Vagina (tissue), 2 donors: ENCODE measurements around the gene WDR4. TPM values are rescaled to one million over a fixed set of nuclear protein-coding genes. Genes with fewer than 3 reads are reported as not detected.
"Not testable (repeated sequence)": the region's sequence is repeated elsewhere in the genome, so short reads cannot be mapped to it uniquely, and the experiment has no call there.

Experiments used
- DNase-seq, 2 donors: peaks; one replicate each; pipeline ENCODE4 v3.0.0-alpha.2; 2017; ENCODE audit errors: extremely low spot score in 2 of 2
- H3K27ac ChIP-seq: fragments of 200-600 bp; sonication (generic); one replicate; pipeline ENCODE4 v1.5.1; 2019
- H3K27me3 ChIP-seq: fragments of 200-600 bp; sonication (generic); one replicate; pipeline ENCODE4 v1.5.1; 2019
- H3K36me3 ChIP-seq, 2 donors: fragments of 200-600 bp; sonication (generic); one replicate each; pipeline ENCODE4 v1.5.1; 2017 to 2019
- H3K4me1 ChIP-seq: fragments of 200-600 bp; sonication (generic); one replicate; pipeline ENCODE4 v1.5.1; 2019
- H3K4me3 ChIP-seq, 2 donors: fragments of 200-600 bp; sonication (generic); 1 replicate in 1 of 2; 2 replicates in 1 of 2; pipeline ENCODE4 v1.5.1; 2016 to 2019
- H3K9me3 ChIP-seq: fragments of 200-600 bp; sonication (generic); one replicate; pipeline ENCODE4 v1.5.1; 2019
- CTCF ChIP-seq, 3 experiments: fragments of 450-650 bp in 2 of 3; fragments of 200-600 bp in 1 of 3; sonication (generic) in 1 of 3; IDR thresholded peaks; one replicate each; pipeline ENCODE4 v1.5.1; 2017 to 2019; ENCODE audit warnings: antibody characterized with exemption in 3 of 3, mild to moderate bottlenecking in 2 of 3, moderate library complexity in 2 of 3
- POLR2A ChIP-seq, 2 donors: fragments of 450-650 bp; IDR thresholded peaks; one replicate each; pipeline ENCODE4 v1.6.1; 2017; ENCODE audit warnings: antibody characterized with exemption in 2 of 2, mild to moderate bottlenecking in 2 of 2, moderate library complexity in 2 of 2
- POLR2AphosphoS5 ChIP-seq, 2 donors: sonication (generic); formaldehyde crosslinking; IDR thresholded peaks; one replicate each; pipeline ENCODE4 v1.9.0; 2017; ENCODE audit warnings: antibody characterized with exemption in 2 of 2, mild to moderate bottlenecking in 2 of 2, low read depth in 1 of 2; ENCODE audit not compliant: insufficient read depth in 1 of 2
- intact Hi-C: fragments of 100-400 bp; cut with DNase I; formaldehyde crosslinking; loops from one replicate; pipeline ENCODE4 v1.15.1; 2023
- total RNA-seq: library from RNA; depleted of rRNA; stranded (reverse); fragments of >200 nt; gene quantifications from one replicate; pipeline ENCODE4 v1.2.3, GENCODE V29; 2016

The WDR4 gene
- total RNA-seq, 1 donor from 2014 or later = 23.8 TPM

GRCh38 chr21:42815217-42815616 is 64.1 kb downstream of the WDR4 start:
- Histone ChIP-seq H3K4me3 (no peak overlapping the region), H3K4me1 (no peaks in the 10 kb centered on the region), H3K9me3 (no peaks in the 10 kb centered on the region), H3K27ac (no peak overlapping the region), H3K36me3 (no peaks in the 10 kb centered on the region), H3K27me3 (no peaks in the 10 kb centered on the region)
- intact Hi-C loops = loop anchor here (5.0 kb wide), 1 partner anchor 163 kb away; the partner anchor contains the start of gene PDE9A
- TF ChIP-seq CTCF (IDR thresholded peaks at IDR 0.05) = no peak
- no peak for TF ChIP-seq POLR2AphosphoS5 (IDR thresholded peaks at IDR 0.05; ENCODE audit: insufficient read depth in 1 of 2, low read depth in 1 of 2)
- no peak for TF ChIP-seq POLR2A (IDR thresholded peaks at IDR 0.05)
- DNase-seq = no peak

- peak in 1 of 2 donors; percentile 16 for DNase-seq
- intact Hi-C loops, H3K4me1 ChIP-seq, H3K27me3 ChIP-seq, H3K9me3 ChIP-seq, H3K36me3 ChIP-seq: not testable (repeated sequence)
- Histone ChIP-seq H3K27ac (peak overlapping the region; percentile 60), H3K4me3 (peak overlapping the region in 1 of 2 donors; percentile 13)
- peak in 1 of 2 donors; percentile 79 for TF ChIP-seq POLR2AphosphoS5 (IDR thresholded peaks at IDR 0.05; ENCODE audit: insufficient read depth in 1 of 2, low read depth in 1 of 2)
These were observed 66.7 kb downstream of the WDR4 start for GRCh38 chr21:42812528-42813241.

GRCh38 chr21:42811960-42812359 is 67.4 kb downstream of the WDR4 start:
- no peaks in the 10 kb centered on the region for H3K4me1 ChIP-seq
- H3K27me3 ChIP-seq = no peaks in the 10 kb centered on the region
- peak in 1 of 2 donors; percentile 56 for DNase-seq
- H3K27ac ChIP-seq = peak overlapping the region; percentile 43
- no peaks in the 10 kb centered on the region for H3K36me3 ChIP-seq
- no peak overlapping the region for H3K4me3 ChIP-seq
- no peaks in the 10 kb centered on the region for H3K9me3 ChIP-seq
- TF ChIP-seq POLR2A (IDR thresholded peaks at IDR 0.05) = no peak
- no peak for TF ChIP-seq CTCF (IDR thresholded peaks at IDR 0.05)
- TF ChIP-seq POLR2AphosphoS5 (IDR thresholded peaks at IDR 0.05; ENCODE audit: insufficient read depth in 1 of 2, low read depth in 1 of 2) = no peak
- intact Hi-C loops = no loop called here

GRCh38 chr21:42809577-42810475 is 69.5 kb downstream of the WDR4 start:
- Histone ChIP-seq H3K27ac (no peak overlapping the region), H3K9me3 (no peaks in the 10 kb centered on the region), H3K36me3 (no peaks in the 10 kb centered on the region), H3K4me1 (no peaks in the 10 kb centered on the region), H3K27me3 (no peaks in the 10 kb centered on the region), H3K4me3 (no peak overlapping the region)
- intact Hi-C loops = no loop called here
- no peak for TF ChIP-seq CTCF (IDR thresholded peaks at IDR 0.05)
- TF ChIP-seq POLR2AphosphoS5 (IDR thresholded peaks at IDR 0.05; ENCODE audit: insufficient read depth in 1 of 2, low read depth in 1 of 2) = no peak
- no peak for TF ChIP-seq POLR2A (IDR thresholded peaks at IDR 0.05)
- DNase-seq = peak in 1 of 2 donors; percentile 56

GRCh38 chr21:42809171-42809570 is 70.2 kb downstream of the WDR4 start:
- Histone ChIP-seq H3K9me3 (no peaks in the 10 kb centered on the region), H3K27ac (no peak overlapping the region), H3K4me1 (no peaks in the 10 kb centered on the region), H3K27me3 (no peaks in the 10 kb centered on the region), H3K36me3 (no peaks in the 10 kb centered on the region), H3K4me3 (no peak overlapping the region)
- intact Hi-C loops = no loop called here
- no peak for TF ChIP-seq POLR2AphosphoS5 (IDR thresholded peaks at IDR 0.05; ENCODE audit: insufficient read depth in 1 of 2, low read depth in 1 of 2)
- no peak for TF ChIP-seq POLR2A (IDR thresholded peaks at IDR 0.05)
- TF ChIP-seq CTCF (IDR thresholded peaks at IDR 0.05) = no peak
- DNase-seq = peak in 1 of 2 donors; percentile 20
